C4-2B (cell line): ENCODE measurements around the gene THEM4.
"Not testable (repeated sequence)": the region's sequence is repeated elsewhere in the genome, so short reads cannot be mapped to it uniquely, and the experiment has no call there.

ENCODE experiments used
- CTCF ChIP-seq: fragments of 450-650 bp; conservative IDR thresholded peaks from 2 replicates; pipeline ENCODE4 v1.5.1; 2017; ENCODE audit warnings: mild to moderate bottlenecking
- ZFX ChIP-seq: fragments of 450-650 bp; IDR thresholded peaks from 2 replicates; pipeline ENCODE4 v1.6.1; 2017

- not testable (repeated sequence) for TF ChIP-seq CTCF, ZFX
Observed at GRCh38 chr1:151884445-151884844, 24.9 kb downstream of the THEM4 start.
